NCI-H187 (cell line): ENCODE data around the gene IER5L.

ENCODE experiments used
- DNase-seq, 2 experiments: peaks; one replicate each; lab custom pipeline; 2025; lab: John Stamatoyannopoulos, UW

The IER5L gene

DNA sequence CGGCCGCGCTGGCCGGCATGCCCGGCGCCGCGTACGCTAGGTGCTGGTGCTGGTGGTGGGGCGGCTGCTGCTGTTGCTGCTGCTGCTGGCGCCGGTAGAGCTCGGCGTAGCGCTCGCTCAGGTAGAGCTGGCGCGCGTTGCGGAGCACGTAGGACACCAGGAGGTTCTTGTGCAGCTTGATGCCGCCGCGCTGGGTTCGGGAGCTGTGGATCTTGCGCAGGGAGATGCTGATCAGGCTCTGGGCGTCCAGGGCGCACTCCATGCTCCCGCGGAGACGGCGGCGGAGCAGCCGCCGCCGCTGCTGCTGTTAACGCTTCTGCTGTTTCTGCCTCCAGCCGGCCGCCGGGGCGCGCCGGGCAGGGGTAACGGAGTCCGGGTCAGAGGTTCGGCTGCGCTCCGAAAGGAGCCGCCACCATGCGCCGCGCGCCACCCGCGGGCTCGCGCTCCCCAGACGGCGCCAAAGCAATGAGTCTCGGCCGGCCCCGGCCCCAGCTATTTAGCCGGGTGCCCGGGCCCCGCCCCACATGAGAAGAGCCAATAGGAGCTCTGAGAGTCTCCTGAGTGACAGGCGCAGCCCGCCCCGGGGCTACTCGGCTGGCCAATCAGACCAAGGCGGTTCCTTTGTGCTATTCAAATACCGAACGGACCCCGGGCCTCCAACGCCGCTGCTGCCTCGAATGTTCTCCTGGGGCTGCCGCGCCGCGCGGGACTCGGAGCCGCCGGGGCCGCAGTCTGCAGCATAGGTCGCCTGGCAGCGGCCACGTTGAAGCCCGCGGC lies at the start of gene IER5L:
Gene IER5L, minus strand, starts transcription at position 471 of the 777 bp plus-strand sequence. Its CDS starts 209 bp downstream, at position 262.
- peak; percentile 66 to 86 for DNase-seq

DNA sequence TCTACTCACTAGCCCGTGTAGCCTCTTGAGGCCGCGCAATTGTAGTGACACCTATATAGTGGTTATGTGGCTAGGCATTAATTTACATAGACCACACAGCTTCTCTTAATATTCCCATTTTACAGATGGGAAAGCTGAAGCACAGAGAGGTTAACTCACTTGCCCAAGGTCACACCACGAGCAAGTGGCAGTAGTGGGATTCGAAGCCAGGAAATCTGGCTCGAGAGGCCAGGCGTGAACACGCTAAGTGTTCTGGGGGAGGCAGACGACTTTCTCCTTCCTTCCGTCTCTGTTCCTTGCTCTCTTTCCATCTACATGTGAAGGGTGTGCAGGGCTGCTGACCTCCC lies 49.8 kb upstream of the IER5L start:
- DNase-seq, result no peak

DNA sequence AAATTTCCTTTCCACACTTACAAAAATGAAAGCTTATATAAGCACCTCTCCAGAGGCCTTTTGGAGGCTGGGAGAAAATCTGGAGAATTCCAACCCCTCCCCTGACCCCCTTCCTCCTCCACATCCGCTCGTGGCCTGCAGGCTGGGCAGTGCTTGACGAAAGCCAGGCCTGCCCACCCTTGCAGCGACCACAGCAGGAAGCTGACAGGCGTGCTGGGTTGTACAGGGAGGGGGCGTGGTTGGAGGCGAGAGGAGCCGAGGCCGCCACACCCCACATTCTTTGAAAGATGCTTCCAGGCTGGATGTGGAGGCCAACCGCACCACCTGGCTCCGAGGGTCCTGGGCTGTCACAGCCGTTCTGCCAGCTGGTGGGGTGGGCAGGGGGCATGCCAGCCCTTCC lies 47.8 kb upstream of the IER5L start:
- DNase-seq, result no peak

GRCh38 chr9:129225490-129225778 lies 47.4 kb upstream of the IER5L start:
- DNase-seq, result no peak

GRCh38 chr9:129224618-129225489 lies 46.8 kb upstream of the IER5L start:
- DNase-seq, result no peak

DNA sequence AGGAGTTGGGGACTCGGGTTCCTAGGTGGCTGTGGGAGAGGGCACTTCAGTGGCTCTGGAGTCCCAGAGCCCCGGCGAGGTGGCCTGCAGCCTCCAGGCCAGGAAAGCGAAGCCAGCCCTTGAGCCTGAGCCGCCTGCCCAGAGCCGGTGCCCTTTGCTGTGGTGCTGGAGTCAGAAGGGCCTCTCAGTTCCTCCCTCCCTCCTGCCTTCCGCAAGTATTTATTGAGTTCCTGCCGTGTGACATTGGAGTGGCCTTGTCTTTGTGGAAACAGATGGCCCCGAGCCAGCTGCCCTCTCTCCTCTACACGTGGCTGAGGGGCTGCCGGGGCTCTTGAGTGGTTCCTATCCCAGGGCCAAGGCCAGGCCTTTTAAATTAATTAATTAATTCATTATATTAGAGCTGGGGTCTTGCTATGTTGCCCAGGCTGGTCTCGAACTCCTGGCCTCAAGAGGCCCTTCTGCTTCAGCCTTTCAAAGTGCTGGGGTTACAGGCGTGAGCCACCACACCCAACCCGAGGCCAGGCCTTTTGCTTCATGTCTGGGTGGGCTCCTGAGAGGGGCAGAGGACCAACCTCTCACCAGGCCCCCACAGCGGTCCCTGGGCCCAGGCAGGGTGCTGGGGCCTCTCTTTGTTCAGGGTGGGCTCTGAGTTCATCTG lies 45.6 kb upstream of the IER5L start:
- no peak for DNase-seq

GRCh38 chr9:129222819-129223218 lies 44.8 kb upstream of the IER5L start:
- no peak for DNase-seq

GRCh38 chr9:129221979-129222635 lies 44.0 kb upstream of the IER5L start:
- DNase-seq, result no peak

- no peak for DNase-seq
Measured at GRCh38 chr9:129221233-129221632, 43.2 kb upstream of the IER5L start.

GRCh38 chr9:129220771-129221170 lies 42.7 kb upstream of the IER5L start:
- DNase-seq, result no peak

- no peak for DNase-seq
Measured at GRCh38 chr9:129218918-129219317, 40.9 kb upstream of the IER5L start.

GRCh38 chr9:129218272-129218625 lies 40.2 kb upstream of the IER5L start:
- no peak for DNase-seq

GRCh38 chr9:129213551-129213950 lies 35.5 kb upstream of the IER5L start:
- DNase-seq, result no peak

GRCh38 chr9:129211686-129212085 lies 33.6 kb upstream of the IER5L start:
- DNase-seq, result no peak

- no peak for DNase-seq
Measured at GRCh38 chr9:129210125-129210524, 32.1 kb upstream of the IER5L start.

GRCh38 chr9:129209580-129209979 lies 31.5 kb upstream of the IER5L start:
- no peak for DNase-seq

- DNase-seq, result no peak
Measured at GRCh38 chr9:129209109-129209508, 31.0 kb upstream of the IER5L start.

GRCh38 chr9:129208207-129209032 lies 30.4 kb upstream of the IER5L start:
- DNase-seq, result no peak

GRCh38 chr9:129206905-129207304 lies 28.8 kb upstream of the IER5L start:
- DNase-seq, result no peak

DNA sequence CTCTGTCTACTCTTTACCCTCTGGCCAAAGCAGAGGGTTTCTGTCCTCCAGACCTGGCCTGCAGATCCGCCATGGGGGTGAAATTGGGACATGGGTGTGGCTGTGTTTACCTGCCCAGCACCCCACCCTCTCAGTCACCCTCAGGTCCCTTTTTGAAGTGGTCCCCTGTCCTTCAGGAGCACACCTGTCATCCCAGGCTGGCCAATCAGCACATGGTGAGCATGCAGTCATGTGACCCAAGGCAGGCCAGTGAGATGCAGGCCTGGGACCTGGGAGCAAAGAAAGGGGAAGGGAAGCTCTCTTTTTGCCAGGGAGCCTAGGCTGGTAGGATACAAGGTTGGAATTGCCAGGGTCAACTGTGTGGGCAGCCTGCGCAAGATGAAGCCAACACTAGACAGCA lies 28.3 kb upstream of the IER5L start:
- DNase-seq, result no peak

GRCh38 chr9:129204840-129205239 lies 26.8 kb upstream of the IER5L start:
- DNase-seq, result no peak

DNA sequence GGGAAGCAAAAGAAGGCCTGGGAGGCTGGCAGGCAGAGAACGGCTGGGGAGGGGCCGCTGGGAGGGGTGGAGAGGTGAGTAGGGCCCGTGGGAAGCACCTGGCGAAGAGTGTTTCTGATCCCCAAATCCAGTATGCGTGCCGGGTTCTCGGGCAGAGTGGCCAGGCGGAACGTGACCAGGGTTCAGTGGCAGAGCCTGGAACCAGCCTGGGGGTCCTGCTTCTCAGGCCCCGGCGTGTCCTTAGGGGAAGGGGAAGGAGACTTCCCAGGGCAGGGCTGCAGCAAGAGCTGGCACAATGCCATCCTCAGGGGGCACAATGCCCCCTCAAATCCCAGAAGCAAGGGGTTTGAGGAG lies 25.5 kb upstream of the IER5L start:
- DNase-seq, result no peak
